Measurements from ENCODE around the gene NTNG1.

- TF ChIP-seq EP300 (IDR thresholded peaks at IDR 0.05) (no peak), CTCF (IDR thresholded peaks at IDR 0.05) (no peak)
These were observed at the start of gene NTNG1 for GRCh38 chr1:107140703-107141490.

Measured in ovary (tissue), 3 donors.